Measurements from ENCODE around the gene CD47.
A peak's percentile ranks its signal among the peaks of the same experiment; 100 is the strongest.

Gene CD47

DNA sequence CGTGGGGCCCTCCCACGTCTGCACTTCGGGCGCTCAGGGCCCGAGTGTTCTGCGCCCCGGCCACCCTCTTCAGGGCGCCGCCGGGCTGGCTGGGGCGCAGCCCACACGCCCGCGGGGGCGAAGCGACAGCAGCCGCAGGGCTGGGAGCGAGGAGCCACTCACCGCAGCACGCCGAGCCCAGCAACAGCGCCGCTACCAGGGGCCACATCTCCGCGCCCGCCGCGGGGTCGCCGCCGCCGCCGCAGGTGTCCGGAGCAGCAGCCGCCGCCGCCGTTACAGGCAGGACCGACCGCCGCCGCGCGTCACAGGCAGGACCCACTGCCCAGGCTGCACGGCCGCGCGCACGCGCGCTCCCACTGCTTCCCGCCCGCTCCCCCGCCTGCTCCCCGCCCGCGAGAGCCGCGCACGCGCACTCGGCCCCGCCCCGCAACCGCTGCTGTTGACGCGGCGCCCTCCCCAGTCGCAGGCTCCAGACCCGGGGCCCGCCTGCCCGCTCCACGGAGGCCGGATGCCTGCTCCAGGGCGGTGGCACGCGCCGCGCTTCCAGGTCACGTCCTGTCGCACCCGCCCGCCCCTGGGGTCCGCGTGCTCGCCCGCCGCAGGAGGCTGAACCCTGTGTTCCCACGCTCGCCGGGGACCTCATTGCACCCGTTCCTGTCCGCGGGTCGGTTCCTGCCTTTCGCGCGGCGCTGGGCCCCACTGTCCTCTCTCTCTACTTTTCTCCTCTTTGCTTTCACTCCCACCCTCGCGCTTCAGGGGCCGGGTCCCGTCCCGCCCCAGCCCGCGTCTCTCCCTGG is at the start of gene CD47:
Gene CD47, minus strand, starts transcription at position 331 of the 797 bp plus-strand sequence. Its CDS starts 123 bp downstream, at position 208.
- peak; percentile 96 for DNase-seq

GRCh38 chr3:108137460-108137814 is 46.6 kb upstream of the CD47 start:
- peak; percentile 41 for DNase-seq

DNA sequence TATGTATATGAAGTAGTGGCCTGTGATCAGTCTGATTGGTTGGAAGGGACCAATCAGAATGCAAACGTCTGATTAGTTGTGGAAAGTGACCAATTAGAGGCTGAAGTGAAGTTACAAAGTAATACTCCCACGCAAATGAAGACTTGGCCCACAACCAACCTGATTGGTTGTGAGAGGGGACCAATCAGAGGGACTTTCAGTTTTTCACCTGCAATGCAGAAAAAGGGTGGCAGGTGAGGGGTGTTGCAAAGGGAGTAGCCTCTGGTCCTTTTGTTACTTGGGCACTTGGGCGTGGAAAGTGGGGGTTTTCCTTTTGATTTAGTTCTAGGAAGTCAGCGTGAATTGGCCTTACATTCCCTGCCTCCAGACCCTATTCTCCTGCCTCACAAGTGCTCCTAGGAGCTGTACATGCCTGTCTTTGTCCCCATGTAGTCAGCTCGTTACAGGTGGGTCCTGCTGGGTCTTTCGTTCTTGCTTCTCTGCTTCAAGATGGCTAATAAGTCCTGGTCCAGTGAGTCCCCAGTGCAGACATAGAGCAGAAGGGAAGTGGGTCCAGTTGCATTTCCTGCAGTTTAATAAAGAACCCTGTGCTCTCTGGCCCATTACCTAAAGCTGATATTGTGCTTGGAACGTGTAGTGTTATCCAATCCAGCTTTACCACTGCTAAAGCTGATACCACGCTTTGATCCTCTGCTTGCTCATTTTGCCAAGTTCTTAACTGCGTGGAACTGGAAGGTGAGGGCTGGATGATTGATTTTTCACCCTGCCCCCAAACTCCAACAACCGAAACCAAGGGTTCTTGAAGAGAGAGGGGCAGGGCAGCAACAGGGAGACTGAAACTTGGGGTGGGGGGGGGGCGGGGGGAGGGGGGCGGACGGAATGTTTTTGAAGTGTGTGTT is 46.0 kb upstream of the CD47 start:
- peak; percentile 34 for DNase-seq

GRCh38 chr3:108134555-108134880 is 43.7 kb upstream of the CD47 start:
- no peak for DNase-seq

GRCh38 chr3:108133858-108134554 is 43.2 kb upstream of the CD47 start:
- DNase-seq, result no peak

- no peak for DNase-seq
These were observed 42.2 kb upstream of the CD47 start for GRCh38 chr3:108133048-108133369.

DNA sequence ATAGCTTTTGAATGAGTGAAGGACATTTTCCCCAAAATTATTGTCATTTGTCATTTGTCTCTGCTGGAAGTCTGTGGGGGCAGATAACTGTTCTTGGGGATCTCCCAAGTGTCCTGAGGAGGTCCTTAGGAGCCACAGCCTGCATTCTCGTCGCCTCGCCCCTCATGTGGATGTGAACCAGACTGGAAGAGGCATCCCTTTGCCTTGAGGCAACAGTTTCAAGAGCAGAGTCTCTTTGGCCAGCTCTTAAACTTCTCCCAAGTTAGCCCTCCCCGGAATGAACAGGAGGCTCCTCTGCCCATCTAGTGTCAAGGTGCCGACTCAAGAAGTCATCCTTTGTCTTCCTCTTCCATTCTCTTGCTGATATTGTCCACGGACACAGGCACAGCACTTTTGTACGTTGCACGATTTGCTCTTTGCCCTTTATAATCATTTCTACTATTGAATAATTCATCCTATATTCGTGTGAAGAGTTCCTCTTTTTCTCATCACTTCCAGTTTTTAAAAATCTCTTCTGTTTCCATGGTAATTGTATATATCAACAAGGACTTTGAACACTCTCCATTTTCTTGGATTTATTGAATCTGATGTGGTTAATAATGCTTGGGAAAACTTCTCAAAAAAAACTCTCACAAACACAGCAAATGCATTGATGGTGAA is 40.8 kb upstream of the CD47 start:
- DNase-seq, result no peak

GRCh38 chr3:108130701-108131474 is 40.1 kb upstream of the CD47 start:
- DNase-seq, result no peak

DNA sequence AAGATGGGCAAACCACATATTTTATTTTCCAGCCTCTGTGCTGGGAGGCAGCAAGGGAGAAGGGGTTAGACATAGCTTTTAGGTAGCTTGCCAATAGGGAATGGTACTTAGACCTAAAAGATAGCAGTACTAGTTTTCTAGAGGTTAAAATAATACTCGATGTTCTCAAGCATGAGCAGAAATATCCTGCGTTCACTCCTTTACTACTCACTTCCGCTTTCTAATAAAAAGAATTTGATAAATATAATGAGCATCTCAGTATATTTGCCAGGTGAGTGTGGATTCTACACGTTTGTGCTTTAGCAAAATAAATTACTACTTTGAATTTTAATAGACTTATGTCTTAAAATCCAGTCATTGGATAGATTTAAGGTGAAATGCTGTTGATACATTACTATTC is 39.4 kb upstream of the CD47 start:
- DNase-seq, result no peak

DNA sequence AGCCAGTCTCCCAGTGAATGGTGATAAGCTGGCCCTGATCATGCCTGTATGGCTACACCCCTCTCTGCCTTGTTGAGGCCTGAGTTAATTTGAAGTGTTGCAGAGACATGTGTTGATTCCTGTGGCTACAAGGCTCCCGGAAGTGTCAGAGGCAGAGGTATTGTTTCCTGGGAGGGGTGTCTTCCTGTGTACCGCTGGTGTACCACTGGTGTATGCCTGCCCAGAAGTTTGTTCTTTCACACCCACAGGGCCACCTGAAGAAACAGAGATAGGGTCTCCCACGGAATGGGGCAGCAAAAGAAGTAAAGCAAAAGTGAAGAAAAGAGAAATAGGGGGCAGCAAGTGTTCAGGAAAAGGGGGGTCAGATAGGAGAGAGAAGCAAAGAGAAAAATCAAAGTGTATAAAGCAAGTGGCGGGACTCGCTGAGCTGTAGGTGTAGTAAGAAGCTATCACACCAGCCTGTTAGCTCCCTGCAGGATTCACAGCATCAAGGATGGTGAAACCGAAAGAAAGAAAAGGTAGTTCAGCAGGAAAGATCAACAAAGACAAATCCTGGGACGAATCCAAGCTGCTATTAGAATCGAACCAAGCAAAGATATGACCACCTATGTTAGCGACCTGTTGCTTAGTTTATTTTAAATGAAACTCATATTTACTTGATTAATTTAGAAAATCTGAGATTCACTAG is 36.6 kb upstream of the CD47 start:
- DNase-seq, result no peak

DNA sequence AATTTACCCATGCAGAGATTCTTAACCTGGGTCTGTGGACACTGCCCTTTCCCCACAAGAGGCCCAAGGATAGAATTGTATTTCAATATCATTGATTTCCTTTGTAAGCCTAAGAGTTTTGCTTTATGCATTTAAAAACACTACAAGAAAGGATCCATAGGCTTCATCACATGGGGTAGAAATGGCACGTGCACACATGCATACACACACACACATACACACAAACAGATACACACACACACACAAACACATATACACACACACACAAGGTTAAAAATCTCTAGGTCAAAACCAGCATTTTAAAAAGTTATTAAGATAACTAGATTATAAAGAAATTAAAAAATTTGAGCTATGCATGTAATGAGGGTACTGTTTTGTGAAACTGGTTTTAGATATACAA is 35.5 kb upstream of the CD47 start:
- DNase-seq, result no peak

- DNase-seq, result peak; percentile 97
These were observed 34.8 kb upstream of the CD47 start for GRCh38 chr3:108125550-108126071.

GRCh38 chr3:108125153-108125543 is 34.3 kb upstream of the CD47 start:
- no peak for DNase-seq

DNA sequence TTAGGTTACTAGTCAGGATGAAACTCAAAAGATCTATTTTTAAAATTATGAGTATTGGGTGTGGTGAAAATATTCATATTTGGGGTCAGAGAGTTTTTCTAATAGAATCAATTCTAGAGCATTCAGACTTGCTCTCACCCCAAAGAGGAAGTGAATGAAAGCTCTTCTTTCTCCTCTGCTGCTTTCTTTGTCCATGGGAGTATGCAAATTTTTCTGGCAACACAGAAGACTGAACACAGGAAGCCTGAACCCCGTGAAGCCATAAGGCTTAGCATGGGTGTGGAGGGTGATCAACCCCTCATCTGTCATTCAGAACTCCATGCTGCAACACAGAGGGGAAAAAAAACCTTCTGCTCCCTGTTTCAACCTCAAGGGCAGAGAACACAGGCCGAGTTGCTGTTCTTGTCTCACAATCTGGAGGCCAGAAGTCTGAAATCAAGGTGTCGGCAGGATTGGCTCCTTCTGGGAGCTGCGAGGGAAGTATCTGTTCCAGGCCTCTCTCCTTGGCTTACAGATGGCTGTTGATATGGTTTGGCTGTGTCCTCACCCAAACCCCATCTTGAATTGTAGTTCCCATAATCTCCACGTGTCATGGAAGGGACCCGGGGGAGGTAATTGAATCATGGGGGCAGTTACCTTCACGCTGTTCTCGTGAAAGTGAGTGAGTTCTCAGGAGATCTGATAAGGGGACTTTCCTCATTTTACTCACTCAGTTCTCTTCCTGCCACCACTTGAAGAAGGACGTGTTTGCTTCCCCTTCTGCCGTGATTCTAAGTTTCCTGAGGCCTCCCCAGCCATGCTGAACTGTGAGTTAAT is 33.7 kb upstream of the CD47 start:
- DNase-seq, result peak; percentile 55

- DNase-seq, result no peak
These were observed 32.5 kb upstream of the CD47 start for GRCh38 chr3:108123326-108123725.

DNA sequence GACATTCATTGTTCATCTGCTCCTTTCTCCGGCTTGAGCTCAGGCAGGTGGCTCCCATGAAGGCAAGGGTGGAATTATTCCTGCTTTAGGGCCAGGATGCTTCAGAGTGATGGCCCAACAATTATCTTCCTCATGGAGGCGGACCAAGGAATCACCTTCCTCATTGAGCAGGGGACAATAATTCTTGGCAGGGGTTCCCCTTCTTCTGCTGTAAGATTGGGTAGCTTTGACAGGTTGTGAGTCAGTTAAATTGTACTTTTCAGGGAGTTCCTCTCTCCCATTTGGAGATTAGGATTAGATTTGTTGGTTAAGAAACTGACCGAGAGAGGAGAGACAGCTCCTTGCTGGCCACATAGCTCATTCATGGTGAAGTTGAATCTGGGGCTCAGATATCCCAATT is 31.4 kb upstream of the CD47 start:
- peak; percentile 90 for DNase-seq

DNA sequence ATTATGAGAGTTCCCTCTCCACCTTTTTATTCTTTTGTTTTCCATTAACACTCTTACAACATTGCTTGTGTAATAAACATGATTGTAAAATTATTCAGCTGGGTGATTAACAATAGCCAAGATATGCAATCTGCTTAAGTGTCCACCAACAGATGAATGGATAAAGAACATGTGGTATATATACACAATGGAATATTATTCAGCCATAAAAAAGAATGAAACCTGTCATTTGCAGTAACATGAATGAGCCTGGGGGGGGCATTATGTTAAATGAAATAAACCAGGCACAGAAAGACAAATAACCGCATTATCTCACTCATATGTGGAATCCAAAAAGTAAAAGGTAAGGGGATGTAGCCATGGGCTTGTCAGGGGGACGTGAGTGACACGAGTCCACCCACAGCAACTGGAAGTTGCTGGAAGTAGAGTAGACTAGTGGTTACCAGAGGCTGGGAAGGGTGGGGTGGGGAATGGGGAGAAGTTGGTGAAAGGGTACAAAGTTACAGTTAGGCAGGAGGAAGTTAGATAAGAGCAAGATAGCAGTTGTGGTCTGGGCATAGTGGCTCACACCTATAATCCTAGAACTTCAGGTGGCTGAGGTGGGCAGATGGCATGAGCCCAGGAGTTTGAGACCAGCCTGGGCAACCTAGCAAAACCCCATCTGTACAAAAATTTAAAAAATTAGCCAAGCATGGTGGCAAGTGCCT is 28.7 kb upstream of the CD47 start:
- no peak for DNase-seq

DNA sequence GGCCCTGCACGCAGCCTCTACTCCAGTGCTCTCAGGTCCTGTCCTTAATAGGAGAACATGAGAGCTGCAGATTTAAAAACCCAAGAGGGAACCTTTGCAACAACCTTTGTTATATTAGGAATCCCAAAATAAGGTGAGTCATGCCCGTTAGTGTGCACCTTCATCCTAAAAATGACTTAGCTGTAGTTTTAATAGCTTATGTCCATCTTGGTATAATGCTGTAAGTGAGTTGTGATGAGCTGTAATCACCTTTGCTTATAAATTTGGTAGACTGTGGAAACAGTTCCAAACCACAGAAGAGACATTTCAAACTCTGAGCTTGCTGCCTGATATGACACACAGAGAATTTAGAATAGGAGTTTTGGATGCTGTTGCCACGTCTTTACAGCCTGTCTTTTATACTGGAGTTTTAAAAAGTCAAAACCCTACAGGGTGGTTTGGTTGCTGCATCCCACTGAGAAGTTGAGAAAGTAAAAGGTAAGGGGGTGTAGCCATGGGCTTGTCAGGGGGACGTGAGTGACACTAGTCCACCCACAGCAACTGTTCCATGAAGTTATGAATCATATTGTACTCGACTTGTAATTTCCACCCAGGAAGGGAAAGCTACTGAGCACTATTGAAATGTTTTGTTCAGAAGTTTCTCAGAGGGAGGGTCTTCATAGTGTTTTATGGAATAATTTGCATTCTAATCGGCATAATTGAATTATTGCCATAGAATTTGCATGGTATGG is 27.4 kb upstream of the CD47 start:
- no peak for DNase-seq

- no peak for DNase-seq
These were observed 26.5 kb upstream of the CD47 start for GRCh38 chr3:108117241-108117775.

Data from COR-L47 (cell line).